ENCODE measurements around the gene ALDH6A1.

ALDH6A1 gene

GRCh38 chr14:74048281-74048680 is 36.0 kb downstream of the ALDH6A1 start:
- no peak for DNase-seq

GRCh38 chr14:74045522-74045921 is 38.7 kb downstream of the ALDH6A1 start:
- DNase-seq, result no peak

DNA sequence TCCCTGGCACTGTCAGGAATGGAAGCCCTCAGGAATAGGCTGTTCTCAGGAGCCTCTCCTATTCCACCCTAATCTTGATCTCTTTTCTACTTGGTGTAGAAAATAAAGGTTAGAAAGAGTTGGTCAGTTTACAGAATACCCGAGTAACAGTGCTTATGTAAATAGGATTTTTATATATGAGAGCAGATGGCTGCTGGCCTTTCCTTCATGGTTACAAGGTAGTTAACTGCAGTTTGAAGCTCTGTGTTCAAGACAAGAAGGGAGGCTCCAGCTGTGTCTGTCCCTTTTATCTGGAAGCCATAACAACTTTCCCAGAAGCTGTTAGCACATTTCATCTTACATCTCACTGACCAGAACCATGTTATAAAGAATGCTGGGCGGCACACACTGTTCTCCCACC is 42.0 kb downstream of the ALDH6A1 start:
- no peak for DNase-seq

DNA sequence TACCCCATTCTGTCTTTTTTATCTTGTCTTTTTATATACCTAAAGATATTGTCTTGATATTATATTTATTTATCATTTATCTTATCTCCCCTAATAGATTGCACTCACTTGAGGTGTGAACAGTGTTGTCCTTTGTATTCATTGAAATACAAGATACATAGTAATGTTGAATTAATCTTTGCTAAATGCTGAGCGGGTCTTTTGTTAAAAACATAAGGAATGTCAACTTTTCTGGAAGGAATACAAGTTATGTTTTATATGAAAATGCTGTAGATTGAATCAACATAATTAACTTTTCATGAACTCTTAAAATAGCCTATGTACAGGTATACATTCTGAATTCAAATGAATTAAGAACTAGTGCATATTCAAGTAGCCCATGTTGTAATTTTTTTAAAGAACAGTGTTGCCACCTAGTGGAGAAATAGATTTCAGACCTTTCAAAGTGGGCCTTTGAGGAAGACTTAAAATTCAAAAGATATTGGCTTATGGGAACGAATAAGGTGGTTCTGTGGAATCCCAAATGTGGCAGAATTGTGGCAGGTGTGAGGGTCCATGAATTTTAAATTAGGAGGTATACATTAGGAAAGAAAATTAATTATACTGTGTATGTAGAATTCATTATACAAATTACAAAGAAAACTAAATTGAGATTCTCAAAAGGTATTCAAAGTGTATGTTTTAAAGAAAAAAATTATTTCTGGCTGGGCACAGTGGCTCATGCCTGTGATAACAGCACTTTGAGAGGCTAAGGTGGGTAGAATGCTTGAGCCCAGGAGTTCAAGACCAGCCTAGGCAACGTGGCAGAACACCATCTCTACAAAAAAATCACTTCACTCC is 46.0 kb downstream of the ALDH6A1 start:
- DNase-seq, result no peak

GRCh38 chr14:74035556-74035955 is 48.7 kb downstream of the ALDH6A1 start:
- no peak for DNase-seq

DNA sequence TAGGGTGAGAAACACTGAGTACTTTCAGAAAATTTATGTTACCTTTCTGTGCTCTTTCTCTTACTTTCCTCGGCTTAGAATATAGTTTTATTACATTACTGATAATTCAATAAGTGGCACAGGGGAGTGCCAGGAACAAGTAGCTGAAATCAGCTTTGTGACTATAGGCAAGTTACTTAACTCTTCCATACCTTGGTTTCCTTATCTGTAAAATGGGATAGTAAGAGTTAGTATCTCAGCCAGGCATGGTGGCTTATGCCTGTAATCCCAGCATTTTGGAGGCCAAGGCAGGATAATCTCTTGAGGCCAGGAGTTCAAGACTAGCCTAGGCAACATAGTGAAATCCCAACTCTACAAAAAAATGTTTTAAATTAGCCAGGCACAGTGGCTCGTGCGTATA is 49.7 kb downstream of the ALDH6A1 start:
- no peak for DNase-seq

DNA sequence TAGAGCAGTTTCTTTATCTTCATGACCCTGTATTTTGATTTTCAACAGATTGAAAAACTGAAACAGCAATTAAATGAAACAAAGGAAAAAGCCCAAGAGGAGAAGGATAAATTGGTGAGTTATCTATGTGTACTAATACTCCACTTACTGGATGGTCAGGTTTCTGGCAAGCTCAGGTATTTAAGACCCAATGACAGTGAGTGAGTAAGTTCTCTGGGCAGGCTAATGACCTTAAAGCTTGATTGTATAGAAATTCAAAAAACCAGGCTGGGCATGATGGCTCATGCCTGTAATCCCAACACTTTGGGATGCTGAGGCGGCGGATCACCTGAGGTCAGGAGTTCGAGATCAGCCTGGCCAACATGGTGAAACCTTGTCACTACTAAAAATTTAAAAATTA is 55.1 kb downstream of the ALDH6A1 start:
- no peak for DNase-seq

DNA sequence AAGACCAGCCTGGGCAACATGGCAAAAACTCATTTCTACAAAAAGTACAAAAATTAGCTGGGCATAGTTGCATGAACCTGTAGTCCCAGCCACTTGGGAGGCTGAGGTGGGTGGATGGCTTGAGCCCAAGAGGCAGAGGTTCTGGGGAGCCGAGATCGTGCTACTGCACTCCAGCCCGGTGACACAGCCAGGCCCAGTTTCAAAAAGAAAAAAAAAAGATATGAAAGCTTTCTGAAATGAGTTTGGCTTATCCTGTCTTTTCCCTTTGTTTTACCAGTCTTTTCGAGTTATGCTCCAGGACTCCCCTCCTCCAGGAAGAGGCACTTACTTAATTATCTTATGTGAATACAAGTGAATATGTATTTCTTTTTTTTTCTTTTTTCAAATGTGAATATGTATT is 61.9 kb downstream of the ALDH6A1 start:
- no peak for DNase-seq

GRCh38 chr14:74019408-74020137 is 64.7 kb downstream of the ALDH6A1 start:
- DNase-seq, result no peak

GRCh38 chr14:74018586-74019407 is 65.5 kb downstream of the ALDH6A1 start, which contains the start of the genes BBOF1 and ENTPD5:
BBOF1 (plus strand) TSS chr14:74019349; CDS start chr14:74019479, 130 bp downstream.
ENTPD5 (minus strand) TSS chr14:74019288; CDS start chr14:73988102, 31,186 bp downstream.
- peak; percentile 94 for DNase-seq

GRCh38 chr14:74018174-74018585 is 66.1 kb downstream of the ALDH6A1 start:
- DNase-seq, result no peak

GRCh38 chr14:74015963-74016362 is 68.3 kb downstream of the ALDH6A1 start:
- DNase-seq, result no peak

GRCh38 chr14:74015176-74015575 is 69.1 kb downstream of the ALDH6A1 start:
- no peak for DNase-seq

GRCh38 chr14:74014299-74014698 is 70.0 kb downstream of the ALDH6A1 start:
- no peak for DNase-seq

DNA sequence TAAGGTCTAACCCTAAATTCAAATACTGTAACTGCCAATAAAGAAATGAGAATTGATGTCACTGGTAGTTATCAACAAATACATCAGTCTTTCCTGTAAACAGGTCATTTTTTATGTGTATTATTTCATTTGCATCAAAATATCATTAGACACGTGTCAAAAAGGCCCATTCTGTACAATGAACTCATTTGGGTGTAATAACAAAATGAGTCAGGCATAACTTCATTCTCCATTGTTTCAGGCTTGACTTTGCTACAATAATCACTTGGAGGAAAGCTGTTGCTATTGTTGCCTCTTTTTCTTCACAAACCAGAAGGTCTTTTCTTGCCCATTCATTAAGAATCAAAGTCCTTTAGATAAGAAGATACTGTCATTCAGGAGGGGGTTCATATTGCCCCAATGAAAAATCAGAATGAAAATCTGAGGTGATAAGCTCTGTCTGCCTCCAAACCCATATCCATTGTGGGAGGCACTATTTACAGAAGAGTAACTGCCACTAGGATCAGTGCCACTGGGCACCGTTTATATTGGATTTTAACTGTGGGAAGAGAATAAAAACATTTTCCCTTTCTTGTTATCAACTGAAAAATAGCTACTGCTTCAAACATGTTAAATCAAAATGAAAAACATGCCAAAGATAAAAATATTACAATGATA is 75.3 kb downstream of the ALDH6A1 start:
- no peak for DNase-seq
